Stomach (tissue), 9 donors: ENCODE data around the gene SNW1. TPM values are rescaled to one million over a fixed set of nuclear protein-coding genes. Genes with fewer than 3 reads are reported as not detected.
"Not testable (repeated sequence)": the region's sequence is repeated elsewhere in the genome, so short reads cannot be mapped to it uniquely, and the experiment has no call there.

Source experiments
- DNase-seq, 2 donors: peaks; one replicate each; pipeline versions ENCODE4 v3.0.0 to v3.0.0-alpha.2; 2013 to 2019
- H3K27ac ChIP-seq, 5 donors: fragments of 200-600 bp in 4 of 5; sonication (generic) in 4 of 5; one replicate each; pipeline ENCODE4 v1.5.1; 2013 to 2019; ENCODE audit warnings: mild to moderate bottlenecking in 1 of 5, moderate library complexity in 1 of 5
- H3K27me3 ChIP-seq, 3 donors: fragments of 200-600 bp; sonication (generic); one replicate each; pipeline ENCODE4 v1.5.1; 2017 to 2019; ENCODE audit warnings: mixed run types in 1 of 3
- H3K36me3 ChIP-seq, 4 donors: fragments of 200-600 bp; sonication (generic); 1 replicate in 3 of 4; 2 replicates in 1 of 4; pipeline ENCODE4 v1.5.1; 2016 to 2019
- H3K4me1 ChIP-seq, 4 donors: fragments of 200-600 bp; sonication (generic); one replicate each; pipeline ENCODE4 v1.5.1; 2016 to 2019
- H3K4me3 ChIP-seq, 4 donors: fragments of 200-600 bp; sonication (generic) in 3 of 4; one replicate each; pipeline ENCODE4 v1.5.1; 2016 to 2019; ENCODE audit warnings: mild to moderate bottlenecking in 1 of 4
- H3K9me3 ChIP-seq, 4 donors: fragments of 200-600 bp; sonication (generic); one replicate each; pipeline ENCODE4 v1.5.1; 2016 to 2019
- CTCF ChIP-seq, 7 experiments: fragments of 450-650 bp in 4 of 7; fragments of 200-600 bp in 3 of 7; sonication (generic) in 3 of 7; IDR thresholded peaks; one replicate each; pipeline ENCODE4 v1.5.1; 2016 to 2019; ENCODE audit warnings: antibody characterized with exemption in 7 of 7, control low read depth in 2 of 7, mild to moderate bottlenecking in 1 of 7
- EP300 ChIP-seq: sonication (generic); formaldehyde crosslinking; IDR thresholded peaks from one replicate; pipeline ENCODE4 v1.6.1; 2017; ENCODE audit warnings: antibody characterized with exemption
- POLR2A ChIP-seq, 4 donors: fragments of 450-650 bp; IDR thresholded peaks; one replicate each; pipeline ENCODE4 v1.6.1; 2016; ENCODE audit warnings: antibody characterized with exemption in 4 of 4, control low read depth in 2 of 4, mild to moderate bottlenecking in 1 of 4, moderate library complexity in 1 of 4
- POLR2AphosphoS5 ChIP-seq, 3 donors: sonication (generic); formaldehyde crosslinking; IDR thresholded peaks; one replicate each; pipeline ENCODE4 v1.6.1; 2016; ENCODE audit warnings: antibody characterized with exemption in 3 of 3
- WGBS, 5 donors: extraction: QIAGEN DNeasy Blood & Tissue Kit in 3 of 5; methylation state at CpG; one replicate each; pipeline versions ENCODE4 v1.1.5 to v1.1.7; 2013 to 2018; 5-methylcytosine and 5-hydroxymethylcytosine counted together
- intact Hi-C: fragments of 100-400 bp; cut with DNase I; formaldehyde crosslinking; loops from one replicate; pipeline ENCODE4 v1.15.1; 2023; ENCODE audit warnings: low total_unique reads
- polyA plus RNA-seq, 3 donors: library from polyadenylated mRNA; stranded (reverse); fragments of 200-250 nt; gene quantifications; one replicate each; pipeline ENCODE4 v1.2.3, GENCODE V29; 2013
- total RNA-seq, 5 donors: library from RNA; depleted of rRNA; stranded (reverse); fragments of >200 nt; gene quantifications; one replicate each; pipeline versions ENCODE4 v1.1.0 to v1.2.3, GENCODE V29; 2014 to 2016
- donor health status: healthy with polysubstance abuse.
- donor health status: Bipolar disorder and iron deficiency.
- donor health status: healthy.

The SNW1 gene
- total and polyA plus RNA-seq, 8 donors: 8.2 to 152 (median 41.5) TPM

- Histone ChIP-seq H3K27ac (no peak overlapping the region), H3K4me3 (no peak overlapping the region), H3K27me3 (peaks cover 0 to 8% (median 0%) of the 10 kb centered on the region in 3 donors), H3K9me3 (no peaks in the 10 kb centered on the region), H3K4me1 (peaks cover 0 to 2% (median under 1%) of the 10 kb centered on the region in 4 donors), H3K36me3 (no peaks in the 10 kb centered on the region)
- WGBS, 5 donors: 76 to 87% (median 79%) methylated on average over 4 of the region's 4 CpGs
- TF ChIP-seq POLR2AphosphoS5 (IDR thresholded peaks at IDR 0.05): no peak
- no peak for TF ChIP-seq POLR2A (IDR thresholded peaks at IDR 0.05)
- TF ChIP-seq CTCF (IDR thresholded peaks at IDR 0.05): no peak
- no peak for TF ChIP-seq EP300
- intact Hi-C loops: no loop called here
- DNase-seq: no peak
Observed at GRCh38 chr14:77794357-77794756, 33.4 kb upstream of the SNW1 start.

GRCh38 chr14:77793255-77793654, 32.3 kb upstream of the SNW1 start:
- DNase-seq, H3K4me1 ChIP-seq, H3K9me3 ChIP-seq, intact Hi-C loops, H3K36me3 ChIP-seq, H3K27ac ChIP-seq, H3K27me3 ChIP-seq, H3K4me3 ChIP-seq: not testable (repeated sequence)
- WGBS, 5 donors: 75 to 100% (median 86%) methylated on average over 3 of the region's 3 CpGs

- H3K36me3 ChIP-seq: no peaks in the 10 kb centered on the region
- H3K4me1 ChIP-seq: no peaks in the 10 kb centered on the region
- no peak for DNase-seq
- intact Hi-C loops: no loop called here
- no peak overlapping the region for H3K4me3 ChIP-seq
- H3K27ac ChIP-seq: no peak overlapping the region
- H3K9me3 ChIP-seq: no peaks in the 10 kb centered on the region
- peaks cover 0 to 8% (median 0%) of the 10 kb centered on the region in 3 donors for H3K27me3 ChIP-seq
- TF ChIP-seq CTCF (IDR thresholded peaks at IDR 0.05): no peak
- no peak for TF ChIP-seq POLR2AphosphoS5 (IDR thresholded peaks at IDR 0.05)
- TF ChIP-seq EP300: no peak
- no peak for TF ChIP-seq POLR2A (IDR thresholded peaks at IDR 0.05)
- 22 to 47% (median 37%) methylated on average over 1 of the region's 1 CpG for WGBS, 5 donors
Observed at GRCh38 chr14:77791225-77791600, 30.3 kb upstream of the SNW1 start.

- no peak overlapping the region for H3K4me3 ChIP-seq
- no peak for DNase-seq
- no peaks in the 10 kb centered on the region for H3K9me3 ChIP-seq
- WGBS, 5 donors: 69 to 83% (median 77%) methylated on average over 6 of the region's 6 CpGs
- H3K27ac ChIP-seq: no peak overlapping the region
- H3K4me1 ChIP-seq: no peaks in the 10 kb centered on the region
- TF ChIP-seq POLR2AphosphoS5 (IDR thresholded peaks at IDR 0.05): no peak
- TF ChIP-seq POLR2A (IDR thresholded peaks at IDR 0.05): no peak
- TF ChIP-seq EP300: no peak
- no peak for TF ChIP-seq CTCF (IDR thresholded peaks at IDR 0.05)
- H3K36me3 ChIP-seq: no peaks in the 10 kb centered on the region
- peaks cover 0 to 8% (median 0%) of the 10 kb centered on the region in 3 donors for H3K27me3 ChIP-seq
- intact Hi-C loops: no loop called here
Observed at GRCh38 chr14:77790566-77791224, 29.7 kb upstream of the SNW1 start.

- WGBS, 5 donors: 37 to 51% (median 45%) methylated on average over 4 of the region's 4 CpGs
- Histone ChIP-seq H3K27ac (no peak overlapping the region), H3K4me1 (no peaks in the 10 kb centered on the region), H3K4me3 (no peak overlapping the region), H3K27me3 (peaks cover 0 to 8% (median 0%) of the 10 kb centered on the region in 3 donors), H3K9me3 (no peaks in the 10 kb centered on the region), H3K36me3 (no peaks in the 10 kb centered on the region)
- TF ChIP-seq CTCF (IDR thresholded peaks at IDR 0.05) (no peak), POLR2A (IDR thresholded peaks at IDR 0.05) (no peak), POLR2AphosphoS5 (IDR thresholded peaks at IDR 0.05) (no peak), EP300 (no peak)
- intact Hi-C loops: no loop called here
- no peak for DNase-seq
Observed at GRCh38 chr14:77786148-77786547, 25.2 kb upstream of the SNW1 start.
